SK-N-MC (cell line): ENCODE data around the gene PDE4D.

Experiments
- EZH2 ChIP-seq: fragments of 200-600 bp; sonication (generic); IDR thresholded peaks from one replicate; pipeline ENCODE4 v1.6.1; 2017; ENCODE audit warnings: antibody characterized with exemption
- FOXP2 ChIP-seq: optimal IDR thresholded peaks from 2 replicates; pipeline ENCODE3; 2011; ENCODE audit warnings: mild to moderate bottlenecking, moderate library complexity; ENCODE audit not compliant: insufficient read depth; ENCODE audit errors: extremely low read length, control extremely low read depth
- POLR2AphosphoS5 ChIP-seq: IDR thresholded peaks from 2 replicates; pipeline ENCODE4 v1.6.1; 2012; ENCODE audit warnings: mild to moderate bottlenecking, low read depth, low read length, borderline replicate concordance

DNA sequence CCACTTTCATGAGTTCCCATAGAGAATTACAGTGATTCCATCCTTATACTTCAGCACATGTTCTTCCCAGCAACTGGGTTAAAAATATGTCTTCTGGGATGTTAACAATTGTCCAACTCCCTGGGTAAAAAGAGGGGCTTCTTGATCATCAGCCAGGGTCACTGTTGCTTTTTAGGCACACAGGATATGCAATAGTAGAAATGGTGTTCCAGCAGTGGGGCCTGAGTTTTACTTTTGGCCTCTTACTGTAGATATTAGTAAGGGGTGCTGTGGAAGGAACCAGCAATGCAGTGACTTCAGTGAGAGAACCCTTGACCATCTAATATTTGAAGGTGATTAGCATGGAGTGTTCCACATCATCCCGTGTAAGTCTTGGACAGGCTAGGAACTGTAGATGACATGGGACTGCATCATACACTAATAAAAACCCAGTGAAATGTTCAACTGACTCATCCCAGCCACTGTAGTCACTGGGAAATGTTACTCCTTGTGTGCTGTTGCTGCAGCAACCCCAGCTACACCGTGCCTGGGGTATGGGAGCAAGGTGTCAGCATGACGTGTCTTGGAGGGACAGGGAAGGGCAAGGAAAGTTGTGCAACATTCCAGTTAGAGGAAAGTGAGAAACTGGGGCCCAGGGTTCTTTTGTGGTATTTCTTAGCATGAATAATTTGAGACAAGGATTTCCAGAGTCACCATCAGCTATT, 699.8 kb downstream of the PDE4D start:
- no peak for TF ChIP-seq EZH2
- no peak for TF ChIP-seq POLR2AphosphoS5
- TF ChIP-seq FOXP2 = no peak
